Measurements from ENCODE around the gene RPL13A.
A peak's percentile ranks its signal among the peaks of the same experiment; 100 is the strongest.

RPL13A gene

GRCh38 chr19:49481020-49481683 lies 6.3 kb upstream of the RPL13A start:
- DNase-seq (ENCODE audit: low read depth in 2 of 2), result no peak
- no peak for TF ChIP-seq CTCF (IDR thresholded peaks at IDR 0.05; ENCODE audit: low read depth, low read length)
- no peak overlapping the region for H3K4me3 ChIP-seq (replicated peaks in 1 of 2; ENCODE audit: low read depth in 2 of 2, low read length in 2 of 2)

GRCh38 chr19:49486232-49486631 lies 1.2 kb upstream of the RPL13A start:
- DNase-seq (ENCODE audit: low read depth in 2 of 2), result no peak
- no peak overlapping the region for H3K4me3 ChIP-seq (replicated peaks in 1 of 2; ENCODE audit: low read depth in 2 of 2, low read length in 2 of 2)
- TF ChIP-seq CTCF (IDR thresholded peaks at IDR 0.05; ENCODE audit: low read depth, low read length), result no peak

GRCh38 chr19:49486710-49487276 lies 615 bp upstream of the RPL13A start:
- TF ChIP-seq CTCF (IDR thresholded peaks at IDR 0.05; ENCODE audit: low read depth, low read length), result no peak
- no peak for DNase-seq (ENCODE audit: low read depth in 2 of 2)
- no peak overlapping the region for H3K4me3 ChIP-seq (replicated peaks in 1 of 2; ENCODE audit: low read depth in 2 of 2, low read length in 2 of 2)

GRCh38 chr19:49488046-49488862 lies 846 bp downstream of the RPL13A start:
- DNase-seq (ENCODE audit: low read depth in 2 of 2), result no peak
- H3K4me3 ChIP-seq (replicated peaks in 1 of 2; ENCODE audit: low read depth in 2 of 2, low read length in 2 of 2), result peak overlapping the region; percentile 87 to 96
- TF ChIP-seq CTCF (IDR thresholded peaks at IDR 0.05; ENCODE audit: low read depth, low read length), result no peak

GRCh38 chr19:49488863-49489537 lies 1.6 kb downstream of the RPL13A start:
- DNase-seq (ENCODE audit: low read depth in 2 of 2), result peak in 1 of 2 donors; percentile 41
- no peak for TF ChIP-seq CTCF (IDR thresholded peaks at IDR 0.05; ENCODE audit: low read depth, low read length)
- H3K4me3 ChIP-seq (replicated peaks in 1 of 2; ENCODE audit: low read depth in 2 of 2, low read length in 2 of 2), result peak overlapping the region; percentile 87 to 96

- peak overlapping the region; percentile 87 to 96 for H3K4me3 ChIP-seq (replicated peaks in 1 of 2; ENCODE audit: low read depth in 2 of 2, low read length in 2 of 2)
- TF ChIP-seq CTCF (IDR thresholded peaks at IDR 0.05; ENCODE audit: low read depth, low read length), result no peak
- DNase-seq (ENCODE audit: low read depth in 2 of 2), result no peak
These were observed 2.3 kb downstream of the RPL13A start for GRCh38 chr19:49489601-49490167.
